ENCODE measurements around the gene ERC2.

DNA sequence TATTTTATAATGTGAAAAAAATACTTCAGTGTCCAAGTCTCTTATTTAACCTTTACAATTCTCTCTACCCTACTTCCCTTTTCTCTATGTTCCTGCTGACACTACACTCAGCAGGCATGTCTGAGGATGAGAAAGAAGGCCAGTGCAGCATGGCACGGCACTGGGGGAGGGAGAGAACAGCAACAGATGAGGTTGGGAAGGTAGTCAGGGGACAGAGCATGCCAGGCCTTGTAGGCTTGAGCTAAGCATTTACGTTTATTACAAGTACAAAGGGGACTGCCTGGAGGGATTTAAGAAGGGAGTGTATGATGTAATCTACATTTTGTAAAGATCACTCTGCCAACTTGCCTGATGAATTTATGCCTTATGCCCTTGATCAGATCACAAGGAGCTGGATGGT, 863.9 kb downstream of the ERC2 start:
- TF ChIP-seq POLR2A (IDR thresholded peaks at IDR 0.05; ENCODE audit: low read depth, low read length) (no peak), EZH2 (IDR thresholded peaks at IDR 0.05; ENCODE audit: borderline replicate concordance, low read depth, low read length, severe bottlenecking) (no peak), JUN (IDR thresholded peaks at IDR 0.05; ENCODE audit: borderline replicate concordance, insufficient read depth, insufficient read length, low read depth) (no peak), POLR2AphosphoS5 (IDR thresholded peaks at IDR 0.05; ENCODE audit: insufficient read depth, low read depth, low read length) (no peak)
- TF ChIP-seq, protein P1, sequence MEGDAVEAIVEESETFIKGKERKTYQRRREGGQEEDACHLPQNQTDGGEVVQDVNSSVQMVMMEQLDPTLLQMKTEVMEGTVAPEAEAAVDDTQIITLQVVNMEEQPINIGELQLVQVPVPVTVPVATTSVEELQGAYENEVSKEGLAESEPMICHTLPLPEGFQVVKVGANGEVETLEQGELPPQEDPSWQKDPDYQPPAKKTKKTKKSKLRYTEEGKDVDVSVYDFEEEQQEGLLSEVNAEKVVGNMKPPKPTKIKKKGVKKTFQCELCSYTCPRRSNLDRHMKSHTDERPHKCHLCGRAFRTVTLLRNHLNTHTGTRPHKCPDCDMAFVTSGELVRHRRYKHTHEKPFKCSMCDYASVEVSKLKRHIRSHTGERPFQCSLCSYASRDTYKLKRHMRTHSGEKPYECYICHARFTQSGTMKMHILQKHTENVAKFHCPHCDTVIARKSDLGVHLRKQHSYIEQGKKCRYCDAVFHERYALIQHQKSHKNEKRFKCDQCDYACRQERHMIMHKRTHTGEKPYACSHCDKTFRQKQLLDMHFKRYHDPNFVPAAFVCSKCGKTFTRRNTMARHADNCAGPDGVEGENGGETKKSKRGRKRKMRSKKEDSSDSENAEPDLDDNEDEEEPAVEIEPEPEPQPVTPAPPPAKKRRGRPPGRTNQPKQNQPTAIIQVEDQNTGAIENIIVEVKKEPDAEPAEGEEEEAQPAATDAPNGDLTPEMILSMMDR (IDR thresholded peaks at IDR 0.05; ENCODE audit: extremely low read depth in 1 of 2, insufficient read depth in 1 of 2, low read depth in 1 of 2, low read length in 2 of 2): no peak
- TF ChIP-seq, protein P2, sequence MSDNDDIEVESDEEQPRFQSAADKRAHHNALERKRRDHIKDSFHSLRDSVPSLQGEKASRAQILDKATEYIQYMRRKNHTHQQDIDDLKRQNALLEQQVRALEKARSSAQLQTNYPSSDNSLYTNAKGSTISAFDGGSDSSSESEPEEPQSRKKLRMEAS (IDR thresholded peaks at IDR 0.05; ENCODE audit: insufficient read depth, insufficient read length): no peak
